HG02642 (cell line): ENCODE data around the gene IFI27L2.
A peak's percentile ranks its signal among the peaks of the same experiment; 100 is the strongest.

ENCODE experiments used
- ATAC-seq: cut with Tn5 transposase; IDR thresholded peaks from one replicate; pipeline ENCODE4 v1.9.1; 2021; ENCODE audit warnings: mild to moderate bottlenecking; ENCODE audit not compliant: unreplicated experiment, poor library complexity

The IFI27L2 gene

DNA sequence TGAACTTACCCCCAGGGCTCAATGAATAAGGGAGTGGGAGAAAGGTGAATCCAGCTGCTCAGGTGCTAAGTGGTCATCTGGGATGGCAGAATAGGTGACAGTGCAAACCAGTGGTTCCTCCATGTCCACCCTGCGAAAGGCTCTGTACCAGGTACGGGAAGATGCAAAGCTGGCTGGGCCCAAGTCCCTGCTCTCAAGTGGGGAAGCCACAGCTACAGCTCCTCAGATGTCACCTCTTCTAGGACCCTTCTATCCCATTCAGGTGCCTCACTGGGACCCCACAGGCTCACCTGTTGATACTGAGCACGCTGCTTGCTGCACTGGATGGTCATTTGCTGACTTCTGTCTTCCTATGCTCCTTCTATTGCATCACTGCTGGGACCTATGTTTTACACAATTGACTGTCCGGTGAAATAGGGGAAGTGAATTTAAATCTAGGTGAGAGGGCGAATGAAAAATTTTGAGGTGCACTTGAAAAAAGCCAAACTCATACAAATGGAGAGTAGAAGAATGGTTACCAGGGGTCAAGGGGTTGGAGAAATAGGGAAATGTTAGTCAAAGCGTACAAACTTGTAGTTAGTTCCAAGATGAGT is 24.4 kb upstream of the IFI27L2 start:
- ATAC-seq, result no peak

DNA sequence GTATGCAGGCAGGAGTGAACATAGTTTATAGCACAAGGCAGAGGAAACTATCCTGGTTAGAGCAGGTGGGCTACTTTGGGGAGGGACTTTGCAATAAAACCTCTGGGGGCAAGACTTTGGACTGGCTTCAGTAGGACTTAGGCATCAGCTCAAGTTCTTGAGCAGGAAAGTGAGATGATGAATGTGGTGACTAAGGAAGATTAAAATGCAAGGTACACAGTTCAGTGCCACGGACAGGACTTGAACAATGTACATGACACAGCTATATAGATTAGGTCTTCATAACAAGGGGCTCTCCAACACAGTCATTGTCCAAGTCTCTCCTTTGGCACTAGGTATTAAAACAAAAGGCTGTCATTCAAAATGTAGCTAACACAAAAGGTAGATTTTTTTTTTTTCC is 23.3 kb upstream of the IFI27L2 start:
- no peak for ATAC-seq

GRCh38 chr14:94145902-94146527 is 16.6 kb upstream of the IFI27L2 start:
- ATAC-seq, result no peak

DNA sequence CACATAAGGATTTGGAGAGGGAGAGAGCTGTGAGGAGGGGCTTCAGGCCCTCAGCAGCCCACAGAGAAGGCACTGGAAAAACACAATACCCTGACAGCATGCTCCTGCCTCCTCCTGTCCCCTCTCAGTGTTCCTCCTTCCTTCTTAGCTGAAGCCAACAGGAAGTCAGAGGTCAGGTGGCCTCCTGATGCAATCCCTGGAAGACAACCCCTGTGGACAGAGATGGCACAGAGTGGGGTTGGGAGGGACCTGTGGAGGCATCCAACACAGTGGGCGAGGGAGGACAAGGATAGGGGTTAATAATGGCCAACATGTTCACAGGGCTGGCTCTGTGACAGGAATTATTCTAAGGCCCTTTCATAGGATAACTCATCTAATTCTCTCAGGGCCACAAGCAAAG is 15.4 kb upstream of the IFI27L2 start:
- no peak for ATAC-seq

- ATAC-seq, result no peak
These were observed 14.3 kb upstream of the IFI27L2 start for GRCh38 chr14:94143711-94144110.

DNA sequence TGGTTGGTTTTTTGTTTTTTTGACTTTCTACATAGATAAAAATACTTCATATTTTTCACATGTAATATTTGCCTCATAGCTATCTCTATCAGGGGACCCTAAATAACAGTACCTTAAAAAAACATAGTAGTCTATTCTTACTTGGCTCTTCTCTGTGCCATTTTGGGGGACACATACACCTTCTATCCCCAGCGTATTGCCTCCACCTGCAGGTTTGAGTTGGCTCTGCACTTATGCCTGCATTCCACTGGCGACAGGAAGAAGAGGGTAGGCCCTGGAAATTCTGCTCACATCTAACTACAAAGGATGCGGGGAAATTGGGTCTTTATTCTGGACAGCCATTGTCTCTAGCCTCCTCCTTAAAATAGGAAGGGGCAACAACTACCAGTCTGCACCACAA is 13.8 kb upstream of the IFI27L2 start:
- no peak for ATAC-seq

DNA sequence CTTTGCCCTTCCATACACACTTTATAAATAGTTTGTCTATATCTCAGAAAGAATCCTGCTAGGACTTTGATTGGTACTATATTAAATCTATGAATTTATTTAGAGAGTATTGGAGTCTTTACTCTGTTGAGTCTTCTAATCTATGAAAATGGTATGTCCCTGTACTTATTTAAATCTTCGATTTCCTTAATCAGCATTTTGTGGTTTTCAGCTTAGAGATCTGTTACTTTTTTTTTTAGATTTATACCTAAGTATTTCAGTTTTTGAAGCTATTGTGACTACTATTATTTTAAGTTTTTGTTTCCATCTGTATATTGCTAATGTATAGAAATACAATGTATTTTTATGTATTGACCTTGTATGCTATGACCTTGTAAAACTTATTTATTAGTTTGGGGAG is 13.4 kb upstream of the IFI27L2 start:
- ATAC-seq, result no peak

DNA sequence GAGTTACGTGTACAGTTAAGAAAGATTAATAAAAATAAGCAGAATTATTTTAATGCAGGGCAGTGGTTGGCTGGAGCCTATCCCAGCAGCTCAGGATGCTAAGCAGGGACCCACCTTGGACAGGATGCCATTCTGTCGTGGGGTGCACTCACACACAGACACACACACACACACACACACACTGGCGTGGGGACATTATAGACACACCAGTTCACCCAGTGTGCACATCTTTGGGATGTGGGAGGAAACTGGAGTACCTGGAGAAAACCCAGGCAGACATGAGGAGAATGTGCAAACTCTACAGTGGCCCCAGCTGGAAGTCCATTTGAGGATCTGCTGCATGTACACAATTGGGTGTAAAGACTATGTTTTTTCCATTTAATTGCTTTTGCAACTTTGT is 12.8 kb upstream of the IFI27L2 start:
- no peak for ATAC-seq

DNA sequence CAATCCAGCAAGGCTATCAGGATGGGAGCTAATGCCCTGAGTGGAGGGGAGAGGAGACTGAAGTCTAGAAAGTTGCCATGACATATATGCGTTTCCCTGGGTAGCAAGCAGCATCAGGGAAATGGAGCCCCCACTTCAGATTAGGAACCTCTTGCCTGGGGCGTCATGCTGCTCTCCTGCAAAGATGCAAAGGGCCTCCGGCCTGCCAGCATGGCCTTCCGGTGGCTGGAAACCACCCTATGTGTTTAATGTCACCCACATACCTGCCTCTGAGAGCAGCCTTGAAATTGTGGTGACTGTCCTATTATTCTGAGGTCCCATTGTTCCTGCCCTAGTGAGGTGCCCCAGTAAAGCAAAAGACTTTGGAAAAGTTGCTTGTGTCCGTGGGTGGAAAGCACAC is 10.0 kb upstream of the IFI27L2 start:
- no peak for ATAC-seq

DNA sequence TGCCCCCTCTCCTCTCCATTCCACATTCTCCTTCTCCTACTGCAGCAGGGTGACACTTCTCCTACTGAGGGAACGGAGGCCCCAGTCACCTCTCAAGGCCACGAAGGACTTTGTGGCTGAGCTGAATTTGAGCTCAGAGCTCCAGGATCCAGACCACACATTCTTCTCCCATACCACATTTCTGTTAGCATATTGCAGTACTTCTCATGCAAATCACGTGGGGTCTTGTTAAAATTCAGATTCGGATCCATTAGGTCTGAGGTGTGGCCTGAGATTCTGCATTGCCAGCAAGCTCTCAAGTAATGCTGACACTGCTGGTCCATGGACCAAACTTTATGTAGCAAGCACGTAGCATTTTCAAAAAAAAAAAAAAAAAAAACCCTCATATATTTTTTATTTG is 9.6 kb upstream of the IFI27L2 start:
- no peak for ATAC-seq

DNA sequence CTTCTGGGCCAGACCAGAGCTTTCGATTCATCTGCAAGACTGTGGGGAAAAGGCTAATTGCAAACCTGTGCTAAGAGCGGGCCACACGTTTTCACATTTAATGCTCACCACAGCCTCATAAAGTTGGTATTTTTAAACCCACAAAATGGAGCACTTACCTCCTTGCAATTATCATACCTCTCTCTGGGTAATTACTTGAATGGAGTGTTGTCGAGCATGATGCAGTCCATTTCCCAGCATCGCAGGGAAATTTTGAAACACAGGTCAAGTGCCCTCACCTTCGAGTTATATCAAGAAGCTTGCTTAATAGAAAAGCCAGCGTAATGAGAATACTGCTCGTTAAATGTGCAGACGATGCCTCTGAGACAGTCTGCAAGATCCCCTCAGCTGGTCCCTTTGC is 8.8 kb upstream of the IFI27L2 start:
- ATAC-seq, result no peak

DNA sequence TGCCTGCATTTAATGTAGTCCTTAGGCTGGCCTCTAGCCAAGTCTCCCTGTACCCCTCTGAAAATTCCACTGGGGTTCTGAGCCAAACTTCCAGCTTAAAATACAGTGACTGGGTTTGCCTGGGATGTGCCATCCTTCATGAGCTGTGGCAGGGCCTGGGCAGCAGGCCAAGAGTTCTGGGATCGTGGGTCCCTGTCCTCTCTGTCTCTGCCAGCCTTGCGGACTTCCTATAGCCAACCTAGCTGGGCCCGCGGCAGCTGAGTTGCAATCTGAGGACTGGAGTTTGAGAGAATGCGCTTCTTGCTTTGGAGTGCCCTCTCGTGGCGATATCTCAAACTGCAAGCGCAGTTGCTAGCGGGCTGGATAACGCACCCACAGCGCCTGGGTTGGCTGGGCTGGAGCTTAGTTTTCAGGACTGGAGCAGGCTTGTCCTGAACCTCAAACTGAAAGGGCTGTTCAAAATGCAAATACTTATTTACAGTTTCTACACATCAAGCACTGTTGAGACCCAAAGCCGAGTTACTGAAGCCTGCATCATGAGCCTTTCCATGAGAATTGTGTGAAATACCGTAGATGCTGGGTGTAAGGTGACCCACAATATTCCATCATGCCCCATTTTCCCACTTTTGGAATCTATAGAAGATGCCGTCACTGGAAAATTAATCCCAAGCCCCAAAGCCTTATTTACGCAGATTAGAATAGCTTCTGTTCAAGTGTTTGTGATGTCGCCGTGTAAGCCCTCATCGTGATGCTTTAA is 7.3 kb upstream of the IFI27L2 start:
- ATAC-seq, result peak; percentile 83

DNA sequence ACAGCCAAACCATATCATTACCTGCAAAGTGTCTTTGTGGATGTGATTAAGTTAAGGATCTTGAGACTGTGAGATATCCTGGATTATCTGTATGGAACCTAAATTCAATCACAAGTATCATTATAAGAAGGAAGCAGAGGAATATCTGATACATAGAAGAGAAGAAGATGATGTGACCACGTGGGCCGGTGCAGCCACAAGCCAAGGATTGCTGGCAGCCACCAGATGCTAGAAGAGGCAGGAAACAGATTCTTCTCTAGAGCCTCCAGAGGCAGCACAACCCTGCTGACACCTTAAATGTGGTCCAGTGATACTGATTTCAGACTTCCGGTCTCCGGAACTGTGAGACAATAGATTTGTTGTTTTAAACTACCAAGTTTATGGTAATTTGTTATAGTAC is 6.1 kb upstream of the IFI27L2 start:
- ATAC-seq, result no peak

GRCh38 chr14:94132285-94132887 is 3.0 kb upstream of the IFI27L2 start:
- no peak for ATAC-seq

DNA sequence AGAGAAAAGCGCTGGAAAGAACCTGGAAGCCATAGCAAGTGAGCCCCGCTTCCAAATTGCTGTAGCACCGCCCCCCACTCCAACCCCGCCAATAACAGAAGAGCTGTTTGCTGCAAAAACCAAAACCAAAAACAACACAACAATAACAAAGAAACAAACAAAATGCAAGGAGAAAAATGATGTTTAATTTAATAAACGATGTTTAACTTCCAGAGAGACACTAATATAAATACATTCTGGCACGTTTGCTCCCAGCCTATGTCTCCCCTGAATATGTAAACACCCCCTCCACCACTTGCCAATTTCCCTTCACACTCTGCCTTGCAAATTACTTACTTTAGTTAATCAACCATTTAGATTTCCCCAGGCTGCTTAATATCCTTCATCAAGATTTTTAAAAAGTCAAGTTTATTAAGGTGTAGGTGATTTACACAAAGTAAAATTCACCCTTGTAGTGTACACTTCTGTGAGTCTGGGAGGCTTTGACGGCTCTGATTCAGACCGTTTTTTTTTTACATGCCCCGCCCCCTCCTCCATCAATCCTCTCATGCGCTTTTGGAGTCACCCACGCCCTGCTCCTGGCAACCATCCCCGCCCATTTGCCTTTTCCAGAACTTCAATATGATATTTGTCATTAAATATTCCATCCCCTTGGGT is 482 bp upstream of the IFI27L2 start:
- ATAC-seq, result no peak

DNA sequence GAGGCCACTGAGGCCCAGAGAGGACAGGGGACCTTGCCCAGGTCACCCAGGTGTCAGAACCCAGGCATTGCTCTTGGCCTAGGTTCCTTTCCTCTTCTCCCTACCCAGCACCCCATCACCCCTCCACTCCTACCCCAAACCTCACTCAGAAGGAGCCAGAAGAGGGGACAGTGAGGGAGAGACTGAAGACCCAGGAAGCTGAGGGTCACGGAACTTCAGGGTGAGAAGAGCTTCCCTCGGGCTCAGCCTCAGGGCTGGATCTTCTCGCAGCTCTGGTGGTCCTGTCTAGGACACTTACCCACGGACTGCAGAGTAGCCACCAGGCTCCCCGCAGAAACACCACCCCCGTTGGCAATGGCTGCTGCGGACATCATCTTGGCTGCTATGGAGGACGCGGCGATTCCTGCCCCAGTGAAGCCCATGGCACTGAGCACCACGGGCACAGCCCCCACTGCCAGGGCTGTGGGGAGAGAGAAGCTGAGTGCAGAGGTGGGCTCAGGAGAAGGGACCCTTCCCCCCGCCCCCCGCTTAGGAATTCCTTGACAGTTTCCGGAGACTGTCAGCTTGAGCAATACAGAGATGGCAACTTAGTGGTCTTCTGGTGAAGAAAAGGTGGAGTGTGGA is 1.1 kb downstream of the IFI27L2 start:
- ATAC-seq, result no peak

DNA sequence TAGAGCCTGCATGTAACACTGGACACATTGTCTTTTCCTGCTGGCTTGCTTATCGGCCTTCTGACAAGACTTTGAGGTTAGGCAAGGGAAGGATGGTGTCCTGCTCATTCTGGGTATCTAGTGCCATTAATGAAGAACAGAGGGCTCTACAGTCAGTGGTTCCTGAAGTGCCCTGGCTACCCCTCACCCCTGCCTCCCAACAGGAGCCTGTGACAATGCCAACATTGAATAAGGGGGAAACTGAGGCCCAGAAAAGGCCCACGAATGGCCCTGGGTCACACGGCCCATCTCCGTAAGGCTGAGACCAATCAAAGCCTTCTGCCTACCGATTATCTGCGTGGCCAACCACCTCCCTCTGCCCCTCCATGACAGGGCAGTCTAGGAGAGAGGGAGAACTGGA is 2.1 kb downstream of the IFI27L2 start:
- no peak for ATAC-seq

DNA sequence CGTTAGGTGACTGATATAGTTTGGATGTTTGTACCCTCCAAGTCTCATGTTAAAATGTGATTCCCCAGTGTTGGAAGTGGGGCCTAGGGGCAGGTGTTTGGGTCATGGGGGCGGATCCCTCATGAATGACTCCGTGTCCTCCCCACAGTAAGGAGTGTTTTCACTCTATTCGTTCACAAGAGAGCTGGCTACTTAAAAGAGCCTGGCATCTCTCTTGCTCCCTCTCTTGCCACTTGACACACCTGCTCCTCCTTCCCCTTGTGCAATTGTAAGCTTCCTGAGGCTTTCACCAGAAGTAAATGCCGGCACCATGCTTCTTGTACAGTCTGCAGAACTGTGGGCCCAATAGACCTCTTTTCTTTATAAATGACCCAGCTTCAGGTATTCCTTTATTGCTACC is 2.6 kb downstream of the IFI27L2 start:
- ATAC-seq, result no peak

DNA sequence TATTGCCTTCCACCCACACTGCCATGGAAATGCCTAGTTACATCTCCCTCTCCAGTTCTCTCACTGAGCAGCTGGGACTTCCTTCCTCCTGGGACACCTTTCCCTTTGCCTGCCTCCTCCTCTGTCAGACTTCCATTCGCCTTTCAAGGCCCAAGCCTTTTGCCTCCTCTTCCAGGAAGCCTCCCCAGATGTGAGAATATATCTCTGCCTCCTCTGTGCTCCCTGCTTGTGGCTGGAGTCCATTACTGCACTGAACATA is 3.1 kb downstream of the IFI27L2 start:
- ATAC-seq, result no peak

GRCh38 chr14:94125659-94126418 is 3.6 kb downstream of the IFI27L2 start:
- ATAC-seq, result no peak
